Vein endothelial cell (primary cell): ENCODE results near the gene LHFPL3. TPM values are rescaled to one million over a fixed set of nuclear protein-coding genes. Genes with fewer than 3 reads are reported as not detected.

Experiments used
- small RNA-seq: library from RNA; depleted of rRNA; stranded (forward); fragments of <200 nt; gene quantifications from one replicate; pipeline ENCODE3, GENCODE V24; 2012
- total RNA-seq: library from RNA; depleted of rRNA; stranded (reverse); fragments of >200 nt; gene quantifications from 2 replicates; pipeline ENCODE4 v1.2.3, GENCODE V29; 2012

Gene LHFPL3
- total RNA-seq = not detected in 2 replicates

GRCh38 chr7:104328296-104328969, at the start of gene LHFPL3:
Gene LHFPL3 (plus strand): TSS chr7:104328603.

Small RNA genes lying within 50 kb of the gene (small RNA-seq; reads per million reads assigned to genes)
- gene RN7SL8P = not detected

Other genes with a start within 250 kb of the LHFPL3 start
- 18.6 and 30.1 TPM in 2 replicates for gene ORC5, start 120.6 kb upstream of the LHFPL3 start, total RNA-seq